ENCODE results near the gene SCAF8.

GRCh38 chr6:154752022-154752421 lies 18.8 kb downstream of the SCAF8 start:
- TF ChIP-seq, protein P1, sequence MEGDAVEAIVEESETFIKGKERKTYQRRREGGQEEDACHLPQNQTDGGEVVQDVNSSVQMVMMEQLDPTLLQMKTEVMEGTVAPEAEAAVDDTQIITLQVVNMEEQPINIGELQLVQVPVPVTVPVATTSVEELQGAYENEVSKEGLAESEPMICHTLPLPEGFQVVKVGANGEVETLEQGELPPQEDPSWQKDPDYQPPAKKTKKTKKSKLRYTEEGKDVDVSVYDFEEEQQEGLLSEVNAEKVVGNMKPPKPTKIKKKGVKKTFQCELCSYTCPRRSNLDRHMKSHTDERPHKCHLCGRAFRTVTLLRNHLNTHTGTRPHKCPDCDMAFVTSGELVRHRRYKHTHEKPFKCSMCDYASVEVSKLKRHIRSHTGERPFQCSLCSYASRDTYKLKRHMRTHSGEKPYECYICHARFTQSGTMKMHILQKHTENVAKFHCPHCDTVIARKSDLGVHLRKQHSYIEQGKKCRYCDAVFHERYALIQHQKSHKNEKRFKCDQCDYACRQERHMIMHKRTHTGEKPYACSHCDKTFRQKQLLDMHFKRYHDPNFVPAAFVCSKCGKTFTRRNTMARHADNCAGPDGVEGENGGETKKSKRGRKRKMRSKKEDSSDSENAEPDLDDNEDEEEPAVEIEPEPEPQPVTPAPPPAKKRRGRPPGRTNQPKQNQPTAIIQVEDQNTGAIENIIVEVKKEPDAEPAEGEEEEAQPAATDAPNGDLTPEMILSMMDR (tag by site-specific recombination; IDR thresholded peaks at IDR 0.05): no peak
- TF ChIP-seq SCRT1 (tag by site-specific recombination; IDR thresholded peaks at IDR 0.05; ENCODE audit: borderline replicate concordance) (no peak), ZNF654 (tag by site-specific recombination; IDR thresholded peaks at IDR 0.05; ENCODE audit: low read depth) (no peak), ZNF175 (tag by site-specific recombination; IDR thresholded peaks at IDR 0.05) (no peak)

Data from HEK293 (cell line).